GM23338 (cell line): ENCODE measurements around the gene NEK6. TPM values are rescaled to one million over a fixed set of nuclear protein-coding genes. Genes with fewer than 3 reads are reported as not detected.

Source experiments
- ATAC-seq: fragments of 200-7000 bp; cut with Tn5 transposase; 3 replicates; pipeline ENCODE4 v1.9.1; 2020
- DNase-seq: peaks from one replicate; pipeline ENCODE4 v3.0.0-alpha.2; 2015; ENCODE audit warnings: low spot score
- H2AFZ ChIP-seq: fragments of 200-600 bp; sonication (generic); 2 replicates; pipeline ENCODE4 v1.8.0; 2016; ENCODE audit warnings: antibody characterized with exemption, mild to moderate bottlenecking, moderate library complexity
- H3F3A ChIP-seq: fragments of 200-600 bp; sonication (generic); replicated peaks from 2 replicates; pipeline ENCODE4 v1.8.0; 2017; ENCODE audit warnings: antibody characterized with exemption, mixed run types, low read depth
- H3K27ac ChIP-seq: fragments of 200-600 bp; sonication (generic); 2 replicates; pipeline ENCODE4 v1.6.1; 2016; ENCODE audit warnings: low read depth
- H3K27me3 ChIP-seq: fragments of 200-600 bp; sonication (generic); 2 replicates; pipeline ENCODE4 v1.8.0; 2016; ENCODE audit warnings: mild to moderate bottlenecking, mixed run types, moderate library complexity; ENCODE audit not compliant: insufficient read depth
- H3K36me3 ChIP-seq: fragments of 200-600 bp; sonication (generic); 2 replicates; pipeline ENCODE4 v1.8.0; 2016; ENCODE audit warnings: mild to moderate bottlenecking; ENCODE audit not compliant: insufficient read depth
- H3K4me1 ChIP-seq: fragments of 200-600 bp; sonication (generic); 2 replicates; pipeline ENCODE4 v1.8.0; 2016; ENCODE audit warnings: mild to moderate bottlenecking, moderate library complexity; ENCODE audit not compliant: insufficient read depth
- H3K4me2 ChIP-seq: fragments of 200-600 bp; sonication (generic); 2 replicates; pipeline ENCODE4 v1.7.1; 2017; ENCODE audit warnings: mixed run types
- H3K4me3 ChIP-seq: fragments of 200-600 bp; sonication (generic); 2 replicates; pipeline ENCODE4 v1.6.1; 2016; ENCODE audit warnings: mixed run types
- H3K79me2 ChIP-seq: fragments of 200-600 bp; sonication (generic); replicated peaks from 2 replicates; pipeline ENCODE4 v1.8.0; 2017; ENCODE audit warnings: mild to moderate bottlenecking; ENCODE audit not compliant: insufficient read depth
- H3K9me2 ChIP-seq: fragments of 200-600 bp; sonication (generic); 2 replicates; pipeline ENCODE4 v1.8.0; 2017; ENCODE audit not compliant: insufficient read depth
- H4K20me1 ChIP-seq: fragments of 200-600 bp; sonication (generic); replicated peaks from 2 replicates; pipeline ENCODE4 v1.8.0; 2017; ENCODE audit warnings: mild to moderate bottlenecking; ENCODE audit not compliant: insufficient read depth
- H3K27ac Mint-ChIP-seq: 2 replicates; pipeline ENCODE4 v1.8.0; 2020; ENCODE audit warnings: inconsistent platforms, mild to moderate bottlenecking, moderate library complexity, mixed read lengths
- H3K27me3 Mint-ChIP-seq: 3 replicates; pipeline ENCODE4 v1.8.0; 2022; ENCODE audit warnings: low read depth, mild to moderate bottlenecking, moderate library complexity, mixed read lengths, inconsistent platforms; ENCODE audit not compliant: insufficient read depth, poor library complexity
- H3K36me3 Mint-ChIP-seq: 3 replicates; pipeline ENCODE4 v1.8.0; 2021; ENCODE audit warnings: low read depth, mild to moderate bottlenecking, inconsistent platforms, moderate library complexity, mixed read lengths
- H3K4me1 Mint-ChIP-seq: 3 replicates; pipeline ENCODE4 v1.8.0; 2020; ENCODE audit warnings: mild to moderate bottlenecking, inconsistent platforms, mixed read lengths
- H3K4me3 Mint-ChIP-seq: 3 replicates; pipeline ENCODE4 v1.8.0; 2021; ENCODE audit warnings: moderate library complexity, mild to moderate bottlenecking, inconsistent platforms, mixed read lengths
- H3K9me3 Mint-ChIP-seq: 3 replicates; pipeline ENCODE4 v1.8.0; 2020; ENCODE audit warnings: moderate library complexity, mild to moderate bottlenecking, inconsistent platforms, mixed read lengths
- EZH2 ChIP-seq: fragments of 200-600 bp; sonication (generic); IDR thresholded peaks from one replicate; pipeline ENCODE4 v1.8.0; 2017; ENCODE audit warnings: antibody characterized with exemption, mild to moderate bottlenecking, low read depth; ENCODE audit not compliant: unreplicated experiment
- JUNB ChIP-seq: IDR thresholded peaks from one replicate; pipeline ENCODE4 v1.6.1; 2016; ENCODE audit warnings: antibody characterized with exemption; ENCODE audit not compliant: unreplicated experiment
- NANOG ChIP-seq: IDR thresholded peaks from 2 replicates; pipeline ENCODE4 v1.6.1; 2016; ENCODE audit warnings: antibody characterized with exemption, borderline replicate concordance
- POLR2AphosphoS5 ChIP-seq: IDR thresholded peaks from 2 replicates; pipeline ENCODE4 v1.6.1; 2016; ENCODE audit warnings: antibody characterized with exemption, low read depth
- ZNF331 ChIP-seq: fragments of 250-450 bp; sonication (Bioruptor Pico); IDR thresholded peaks from 2 replicates; pipeline ENCODE4 v1.5.0; 2020; ENCODE audit warnings: low read depth, mild to moderate bottlenecking, moderate library complexity
- ZNF462 ChIP-seq: fragments of 250-450 bp; sonication (Bioruptor Pico); IDR thresholded peaks from 2 replicates; pipeline ENCODE4 v1.5.0; 2020; ENCODE audit warnings: mild to moderate bottlenecking, moderate library complexity
- polyA plus RNA-seq: library from polyadenylated mRNA; unstranded; fragments of >200 nt; fragmentation: Nextera tagmentation; extraction: Ambion mirVana; gene quantifications from 2 replicates; pipeline ENCODE4 v1.2.1, GENCODE V29; 2016
- total RNA-seq: library from RNA; depleted of rRNA; stranded (reverse); fragments of >200 nt; shearing (Covaris generic); gene quantifications from 2 replicates; pipeline ENCODE4 v1.2.3, GENCODE V29; 2014
- TF ChIP-seq, protein P1 (sequence below): IDR thresholded peaks from 2 replicates; pipeline ENCODE4 v1.6.1; 2016; ENCODE audit warnings: antibody characterized with exemption
- TF ChIP-seq, protein P2 (sequence below), 2 experiments: fragments of 200-600 bp in 1 of 2; sonication (generic) in 1 of 2; conservative IDR thresholded peaks; 2 replicates each; pipeline versions ENCODE4 v1.5.1 to v1.6.1; 2016 to 2017; ENCODE audit warnings: antibody characterized with exemption in 2 of 2, low read depth in 2 of 2, mild to moderate bottlenecking in 2 of 2, moderate library complexity in 1 of 2

Gene NEK6
- total and polyA plus RNA-seq, 2 experiments from 2014 or later = 8.1 to 11.2 TPM

DNA sequence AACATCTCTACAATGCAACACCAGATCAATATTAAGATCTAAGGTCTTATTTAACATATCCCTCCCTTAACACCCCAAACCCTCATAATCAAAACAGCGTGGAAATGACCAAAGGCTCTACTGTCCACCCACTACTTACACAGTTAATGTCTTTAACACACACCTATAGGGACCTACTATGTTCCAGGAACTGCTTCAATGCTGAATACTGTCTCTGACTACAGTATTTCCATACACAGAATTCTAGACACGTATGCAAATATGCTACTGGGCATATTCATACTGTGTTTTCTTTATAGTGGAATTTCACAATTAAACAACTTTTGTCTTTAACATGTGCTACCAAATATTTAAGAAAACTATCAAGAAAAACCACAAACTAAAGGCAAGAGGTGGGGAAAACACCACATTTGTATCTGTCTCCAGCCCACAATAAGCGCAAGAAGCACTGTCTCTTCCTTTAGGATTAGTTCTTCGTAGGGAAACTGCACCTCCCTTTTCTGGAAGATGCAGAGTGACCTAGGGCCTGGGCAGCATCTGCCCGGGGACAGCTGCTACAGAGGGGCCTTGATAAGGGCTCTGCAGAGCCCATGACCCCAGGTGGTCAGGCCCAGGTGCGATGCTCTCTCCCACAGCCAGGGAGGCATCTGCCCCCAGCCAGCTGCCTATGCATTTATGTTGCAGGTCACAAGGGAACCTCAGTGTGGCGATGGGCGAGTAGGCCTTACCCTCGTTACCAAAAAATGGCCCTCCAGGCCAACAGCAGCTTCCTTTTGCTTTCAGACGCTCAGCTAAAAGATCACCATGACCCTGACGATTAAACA is 102.3 kb downstream of the NEK6 start:
- H3K4me3 ChIP-seq = no peak overlapping the region
- no peak overlapping the region for H3K27ac Mint-ChIP-seq
- no peak overlapping the region for H3K4me3 Mint-ChIP-seq
- H3K9me2 ChIP-seq = no peaks in the 10 kb centered on the region
- no peaks in the 10 kb centered on the region for H3K9me3 Mint-ChIP-seq
- H3F3A ChIP-seq = no peaks in the 10 kb centered on the region
- H4K20me1 ChIP-seq = peaks cover 44% of the 10 kb centered on the region
- ATAC-seq (peak; percentile 71), DNase-seq (peak; percentile 49)
- peaks cover 85% of the 10 kb centered on the region for H3K79me2 ChIP-seq
- TF ChIP-seq, protein P1, sequence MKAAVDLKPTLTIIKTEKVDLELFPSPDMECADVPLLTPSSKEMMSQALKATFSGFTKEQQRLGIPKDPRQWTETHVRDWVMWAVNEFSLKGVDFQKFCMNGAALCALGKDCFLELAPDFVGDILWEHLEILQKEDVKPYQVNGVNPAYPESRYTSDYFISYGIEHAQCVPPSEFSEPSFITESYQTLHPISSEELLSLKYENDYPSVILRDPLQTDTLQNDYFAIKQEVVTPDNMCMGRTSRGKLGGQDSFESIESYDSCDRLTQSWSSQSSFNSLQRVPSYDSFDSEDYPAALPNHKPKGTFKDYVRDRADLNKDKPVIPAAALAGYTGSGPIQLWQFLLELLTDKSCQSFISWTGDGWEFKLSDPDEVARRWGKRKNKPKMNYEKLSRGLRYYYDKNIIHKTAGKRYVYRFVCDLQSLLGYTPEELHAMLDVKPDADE = no peak
- no peak for TF ChIP-seq JUNB
- TF ChIP-seq, protein P2, sequence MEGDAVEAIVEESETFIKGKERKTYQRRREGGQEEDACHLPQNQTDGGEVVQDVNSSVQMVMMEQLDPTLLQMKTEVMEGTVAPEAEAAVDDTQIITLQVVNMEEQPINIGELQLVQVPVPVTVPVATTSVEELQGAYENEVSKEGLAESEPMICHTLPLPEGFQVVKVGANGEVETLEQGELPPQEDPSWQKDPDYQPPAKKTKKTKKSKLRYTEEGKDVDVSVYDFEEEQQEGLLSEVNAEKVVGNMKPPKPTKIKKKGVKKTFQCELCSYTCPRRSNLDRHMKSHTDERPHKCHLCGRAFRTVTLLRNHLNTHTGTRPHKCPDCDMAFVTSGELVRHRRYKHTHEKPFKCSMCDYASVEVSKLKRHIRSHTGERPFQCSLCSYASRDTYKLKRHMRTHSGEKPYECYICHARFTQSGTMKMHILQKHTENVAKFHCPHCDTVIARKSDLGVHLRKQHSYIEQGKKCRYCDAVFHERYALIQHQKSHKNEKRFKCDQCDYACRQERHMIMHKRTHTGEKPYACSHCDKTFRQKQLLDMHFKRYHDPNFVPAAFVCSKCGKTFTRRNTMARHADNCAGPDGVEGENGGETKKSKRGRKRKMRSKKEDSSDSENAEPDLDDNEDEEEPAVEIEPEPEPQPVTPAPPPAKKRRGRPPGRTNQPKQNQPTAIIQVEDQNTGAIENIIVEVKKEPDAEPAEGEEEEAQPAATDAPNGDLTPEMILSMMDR (conservative IDR thresholded peaks at IDR 0.05; ENCODE audit: low read depth in 2 of 2) = no peak; a peak in 2 of 4 replicates
- no peak for TF ChIP-seq ZNF331 (CRISPR knock-in tag)
- H2AFZ ChIP-seq = no peak overlapping the region
- no peaks in the 10 kb centered on the region for H3K36me3 ChIP-seq
- H3K27ac ChIP-seq = 0 out of 2 replicates have a peak overlapping the region, but pooled peaks have one; percentile 30
- H3K4me1 ChIP-seq = no peaks in the 10 kb centered on the region
- H3K36me3 Mint-ChIP-seq = peaks cover 17% of the 10 kb centered on the region; the same call in 2 of the 3 replicates
- no peak overlapping the region for H3K4me2 ChIP-seq
- H3K27me3 Mint-ChIP-seq = peaks cover 10% of the 10 kb centered on the region
- peaks cover 18% of the 10 kb centered on the region for H3K4me1 Mint-ChIP-seq
- H3K27me3 ChIP-seq = no peaks in the 10 kb centered on the region

- H3K4me3 ChIP-seq = no peak overlapping the region
- TF ChIP-seq JUNB (no peak), ZNF462 (no peak), NANOG (no peak), POLR2AphosphoS5 (no peak), EZH2 (no peak)
- TF ChIP-seq, protein P1 = no peak
Measured at GRCh38 chr9:124361128-124361527, 103.4 kb downstream of the NEK6 start.

More at GRCh38 chr9:124361128-124361527, 103.4 kb downstream of the NEK6 start:
- no peak overlapping the region for H3K27ac Mint-ChIP-seq
- no peaks in the 10 kb centered on the region for H3K36me3 ChIP-seq
- no peak overlapping the region for H3K4me2 ChIP-seq
- H3K9me2 ChIP-seq = no peaks in the 10 kb centered on the region
- H3K9me3 Mint-ChIP-seq = no peaks in the 10 kb centered on the region
- H3K27ac ChIP-seq = no peak overlapping the region
- H3K79me2 ChIP-seq = peaks cover 94% of the 10 kb centered on the region
- no peak overlapping the region for H2AFZ ChIP-seq
- no peak overlapping the region for H3K4me3 Mint-ChIP-seq
- H3K27me3 ChIP-seq = no peaks in the 10 kb centered on the region
- H3F3A ChIP-seq = no peaks in the 10 kb centered on the region
- H4K20me1 ChIP-seq = peaks cover 44% of the 10 kb centered on the region
- ATAC-seq = no peak
- peaks cover 18% of the 10 kb centered on the region for H3K4me1 Mint-ChIP-seq
- H3K4me1 ChIP-seq = no peaks in the 10 kb centered on the region
- peaks cover 18% of the 10 kb centered on the region for H3K36me3 Mint-ChIP-seq
- DNase-seq = no peak
- peaks cover 10% of the 10 kb centered on the region for H3K27me3 Mint-ChIP-seq
